WERI-Rb-1 (cell line): ENCODE results near the gene S100A8.

ENCODE experiments used
- DNase-seq: peaks from one replicate; pipeline ENCODE4 v3.0.0-alpha.2; 2020
- H3K27ac ChIP-seq: fragments of 250-450 bp; sonication (Bioruptor Pico); 2 replicates; pipeline ENCODE4 v1.5.1; 2020; ENCODE audit warnings: mild to moderate bottlenecking, moderate library complexity
- H3K27me3 ChIP-seq: fragments of 250-450 bp; sonication (Bioruptor Pico); 2 replicates; pipeline ENCODE4 v1.5.1; 2021; ENCODE audit warnings: mild to moderate bottlenecking, low read depth, moderate library complexity; ENCODE audit not compliant: insufficient read depth, severe bottlenecking
- H3K36me3 ChIP-seq: fragments of 250-450 bp; sonication (Bioruptor Pico); 2 replicates; pipeline ENCODE4 v1.5.1; 2020; ENCODE audit warnings: mild to moderate bottlenecking, moderate library complexity
- H3K4me3 ChIP-seq: 2 replicates; pipeline ENCODE4 v1.5.1; 2011; ENCODE audit warnings: low read depth, mild to moderate bottlenecking, control low read depth, low read length
- H3K9me3 ChIP-seq: fragments of 250-450 bp; sonication (Bioruptor Pico); 2 replicates; pipeline ENCODE4 v1.5.1; 2021; ENCODE audit warnings: mild to moderate bottlenecking, moderate library complexity; ENCODE audit not compliant: severe bottlenecking
- CTCF ChIP-seq: IDR thresholded peaks from 2 replicates; pipeline ENCODE4 v1.5.1; 2011; ENCODE audit warnings: low read depth, mild to moderate bottlenecking, control low read depth, inconsistent platforms, low read length

The S100A8 gene

GRCh38 chr1:153395136-153395685 is 4.3 kb upstream of the S100A8 start:
- no peak for TF ChIP-seq CTCF
- Histone ChIP-seq H3K4me3 (no peak overlapping the region), H3K36me3 (no peaks in the 10 kb centered on the region), H3K27me3 (peaks cover 100% of the 10 kb centered on the region), H3K9me3 (no peaks in the 10 kb centered on the region), H3K27ac (no peak overlapping the region)
- DNase-seq, result peak; percentile 11

- no peak overlapping the region for H3K4me3 ChIP-seq
- DNase-seq, result peak; percentile 7
- H3K36me3 ChIP-seq, result no peaks in the 10 kb centered on the region
- peaks cover 100% of the 10 kb centered on the region for H3K27me3 ChIP-seq
- no peak overlapping the region for H3K27ac ChIP-seq
- H3K9me3 ChIP-seq, result no peaks in the 10 kb centered on the region
- no peak for TF ChIP-seq CTCF
Observed at GRCh38 chr1:153394391-153394790, 3.5 kb upstream of the S100A8 start.

GRCh38 chr1:153393926-153394325 is 3.1 kb upstream of the S100A8 start:
- H3K27ac ChIP-seq, result no peak overlapping the region
- H3K4me3 ChIP-seq, result no peak overlapping the region
- H3K36me3 ChIP-seq, result no peaks in the 10 kb centered on the region
- no peaks in the 10 kb centered on the region for H3K9me3 ChIP-seq
- TF ChIP-seq CTCF, result peak; percentile 77
- H3K27me3 ChIP-seq, result peaks cover 100% of the 10 kb centered on the region
- peak; percentile 47 for DNase-seq

GRCh38 chr1:153392822-153393221 is 1.9 kb upstream of the S100A8 start:
- H3K9me3 ChIP-seq, result no peaks in the 10 kb centered on the region
- H3K27ac ChIP-seq, result no peak overlapping the region
- DNase-seq, result no peak
- TF ChIP-seq CTCF, result no peak
- no peak overlapping the region for H3K4me3 ChIP-seq
- H3K36me3 ChIP-seq, result no peaks in the 10 kb centered on the region
- H3K27me3 ChIP-seq, result peaks cover 97% of the 10 kb centered on the region

- Histone ChIP-seq H3K27ac (no peak overlapping the region), H3K4me3 (no peak overlapping the region), H3K9me3 (no peaks in the 10 kb centered on the region), H3K36me3 (no peaks in the 10 kb centered on the region), H3K27me3 (peaks cover 97% of the 10 kb centered on the region)
- DNase-seq, result no peak
- no peak for TF ChIP-seq CTCF
Observed at GRCh38 chr1:153392258-153392657, 1.4 kb upstream of the S100A8 start.
